ENCODE results near the gene C12orf54.
"Not testable (repeated sequence)": the region's sequence is repeated elsewhere in the genome, so short reads cannot be mapped to it uniquely, and the experiment has no call there.

C12orf54 gene

DNA sequence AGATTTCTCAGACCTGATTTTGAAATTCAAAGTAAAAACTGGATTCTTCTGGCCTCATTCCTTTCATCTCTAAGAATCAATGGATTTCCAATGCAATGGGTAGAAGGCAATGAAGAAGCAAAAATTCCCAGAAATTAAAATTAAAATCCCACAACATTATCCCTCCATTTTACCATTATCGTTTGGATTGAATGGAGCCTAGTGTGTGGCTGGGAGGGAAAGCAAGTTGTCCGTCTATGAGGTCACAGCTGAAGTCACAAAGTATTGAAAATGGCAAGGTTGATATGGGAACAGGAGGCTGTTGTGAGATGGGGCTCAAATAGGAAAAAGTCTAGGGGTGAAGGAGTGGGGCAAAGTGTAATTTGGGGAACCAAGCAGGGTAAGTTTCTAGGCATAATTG is at the start of gene C12orf54:
Gene C12orf54, plus strand, starts transcription at position 301 of the 400 bp plus-strand sequence. CDS start 799 bp downstream, outside the sequence.
- DNase-seq, result no peak

DNA sequence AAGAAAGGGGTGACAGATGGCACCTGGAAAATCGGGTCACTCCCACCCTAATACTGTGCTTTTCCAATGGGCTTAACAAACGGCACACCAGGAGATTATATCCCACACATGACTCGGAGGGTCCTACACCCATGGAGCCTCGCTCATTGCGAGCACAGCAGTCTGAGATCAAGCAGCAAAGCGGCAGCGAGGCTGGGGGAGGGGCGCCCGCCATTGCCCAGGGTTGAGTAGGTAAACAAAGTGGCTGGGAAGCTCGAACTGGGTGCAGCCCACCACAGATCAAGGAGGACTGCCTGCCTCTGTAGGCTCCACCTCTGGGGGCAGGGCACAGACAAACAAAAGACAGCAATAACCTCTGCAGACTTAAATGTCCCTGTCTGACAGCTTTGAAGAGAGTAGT is 48.3 kb upstream of the C12orf54 start:
- not testable (repeated sequence) for DNase-seq

DNA sequence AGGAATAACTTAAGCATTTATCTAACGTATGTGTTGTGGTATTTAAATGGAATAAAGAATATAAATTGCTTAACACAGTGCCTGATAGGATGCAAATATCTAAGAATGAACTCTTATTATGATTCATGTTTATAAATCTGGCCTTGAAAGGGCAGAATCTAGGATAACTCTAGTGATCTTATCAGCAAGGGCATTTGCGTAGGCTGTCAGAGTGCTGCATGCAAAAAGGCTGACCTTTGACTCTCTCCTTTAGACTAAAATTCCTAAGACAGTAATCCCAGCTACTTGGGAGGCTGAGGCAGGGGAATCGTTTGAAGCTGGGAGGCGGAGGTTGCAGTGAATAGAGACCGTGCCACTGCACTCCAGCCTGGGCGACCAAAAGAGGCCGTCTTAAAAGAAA is 41.2 kb upstream of the C12orf54 start:
- DNase-seq, result no peak

DNA sequence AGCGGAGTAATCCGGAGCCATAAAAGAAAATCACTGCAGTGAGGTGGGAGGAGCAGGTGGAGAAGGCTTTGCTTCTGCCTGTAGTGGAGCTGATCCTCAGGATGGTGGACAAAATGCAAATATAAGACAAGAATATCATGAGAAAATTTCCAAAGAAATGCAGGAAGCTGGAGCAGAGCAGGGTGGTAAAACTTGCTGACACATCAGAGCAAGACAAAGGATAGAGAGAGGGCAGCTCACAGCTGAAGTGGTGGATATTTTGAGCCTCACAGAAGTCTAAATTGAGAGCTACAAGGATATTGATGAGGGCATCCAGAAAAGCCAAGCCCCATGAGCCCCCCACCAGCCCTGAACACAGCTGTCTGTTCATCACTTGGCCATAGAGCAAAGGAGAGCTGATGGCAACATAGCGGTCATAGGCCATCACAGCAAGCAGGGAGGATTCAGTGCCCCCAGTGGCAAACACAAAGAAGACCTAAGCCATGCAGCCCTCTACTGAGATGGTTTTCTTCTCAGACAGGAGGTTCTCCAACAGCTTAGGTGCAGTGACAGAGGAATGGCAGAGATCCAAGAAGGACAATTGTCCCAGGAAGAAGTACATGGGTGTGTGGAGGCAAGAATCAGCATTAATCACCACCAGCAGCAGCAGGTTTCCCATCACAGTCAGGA is 40.0 kb upstream of the C12orf54 start:
- no peak for DNase-seq

DNA sequence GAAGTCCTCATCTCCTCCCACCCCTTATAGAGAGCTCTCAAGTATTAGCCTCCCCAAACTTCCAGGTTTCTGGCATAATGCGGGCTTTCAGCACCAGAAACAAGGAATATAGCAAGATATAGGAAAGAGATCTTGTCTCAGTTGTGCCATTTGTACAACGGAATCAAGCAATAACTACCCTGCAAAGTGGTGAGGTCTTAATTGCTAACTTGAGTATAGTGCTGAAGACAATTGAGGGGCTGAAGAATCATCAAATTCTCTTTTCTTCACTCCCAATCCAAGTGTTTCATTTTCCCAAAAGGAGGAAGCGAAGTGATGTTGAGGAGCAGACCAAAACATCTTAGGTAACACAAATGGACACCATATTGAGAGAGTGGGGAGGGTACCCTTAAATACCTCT is 36.8 kb upstream of the C12orf54 start:
- DNase-seq, result no peak

DNA sequence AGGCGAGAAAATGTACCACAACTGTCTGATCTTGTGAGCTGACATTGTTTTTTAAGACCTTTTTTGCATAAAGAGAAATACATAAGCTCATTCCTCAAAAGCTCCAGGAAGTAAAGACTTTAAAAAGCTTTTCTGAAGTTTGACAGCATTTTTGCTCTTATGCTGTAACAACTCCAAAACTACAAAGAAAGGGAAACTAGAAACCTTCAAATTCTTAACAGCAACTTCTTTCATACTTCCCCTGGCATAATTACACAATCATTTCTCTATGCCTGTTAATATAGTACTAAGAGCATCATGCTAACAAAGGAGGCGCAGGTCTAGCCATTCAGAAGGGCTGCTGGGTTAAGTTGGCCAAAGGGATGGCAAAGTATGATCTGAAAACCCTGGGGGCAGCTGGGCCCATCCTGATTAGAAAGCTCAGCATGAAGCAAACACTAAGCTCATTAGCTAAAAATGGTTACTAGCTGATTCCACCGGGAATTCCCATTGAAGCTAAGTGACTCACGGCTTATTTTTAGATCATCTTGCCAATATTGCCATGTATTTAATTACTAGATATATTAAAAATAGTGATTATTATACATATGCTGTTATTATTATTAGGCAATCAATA is 36.0 kb upstream of the C12orf54 start:
- DNase-seq, result no peak

DNA sequence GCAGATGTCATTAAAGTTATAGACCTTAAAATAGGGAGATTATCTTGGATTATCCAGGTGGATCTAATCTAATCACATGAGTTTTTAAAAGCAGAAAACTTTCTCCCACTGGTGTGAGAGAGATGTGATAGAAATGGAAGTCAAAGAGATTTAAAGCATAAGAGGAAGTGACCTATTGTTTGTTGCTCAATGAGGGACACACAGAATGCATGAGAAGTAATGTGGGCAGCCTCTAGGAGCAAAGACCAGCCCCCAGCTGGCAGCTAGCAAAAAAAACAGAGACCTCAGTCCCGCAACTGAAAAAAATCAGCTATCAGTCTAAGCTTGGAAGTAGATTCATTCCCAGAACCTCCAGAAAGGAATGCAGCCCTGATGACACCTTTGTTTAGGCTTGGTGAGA is 34.5 kb upstream of the C12orf54 start:
- no peak for DNase-seq

DNA sequence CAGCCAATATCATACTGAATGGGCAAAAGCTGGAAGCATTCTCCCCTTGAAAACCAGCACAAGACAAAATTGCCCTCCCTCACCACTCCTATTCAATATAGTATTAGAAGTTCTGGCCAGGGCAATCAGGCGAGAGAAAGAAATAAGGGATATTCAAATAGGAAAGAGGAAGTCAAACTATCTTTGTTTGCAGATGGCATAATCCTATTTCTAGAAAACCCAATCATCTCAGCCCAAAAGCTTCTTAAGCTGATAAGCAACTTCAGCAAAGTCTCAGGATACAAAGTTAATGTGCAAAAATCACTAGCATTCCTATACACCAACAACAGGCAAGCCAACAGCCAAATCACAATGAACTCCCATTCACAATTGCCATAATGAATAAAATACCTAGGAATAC is 30.9 kb upstream of the C12orf54 start:
- no peak for DNase-seq

DNA sequence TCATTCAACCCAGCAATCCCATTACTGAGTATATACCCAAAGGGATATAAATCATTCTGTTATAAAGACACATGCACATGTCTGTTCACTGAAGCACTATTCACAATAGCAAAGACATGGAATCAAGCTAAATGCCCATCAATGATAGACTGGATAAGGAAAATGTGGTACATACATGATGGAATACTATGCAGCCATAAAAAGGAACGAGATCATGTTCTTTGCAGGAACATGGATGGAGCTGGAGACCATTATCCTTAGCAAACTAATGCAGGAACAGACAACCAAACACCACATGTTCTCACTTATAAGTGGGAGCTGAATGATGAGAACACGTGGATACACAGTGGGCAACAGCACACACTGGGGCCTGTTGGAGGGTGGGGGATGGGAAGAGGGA is 29.3 kb upstream of the C12orf54 start:
- DNase-seq, result not testable (repeated sequence)

DNA sequence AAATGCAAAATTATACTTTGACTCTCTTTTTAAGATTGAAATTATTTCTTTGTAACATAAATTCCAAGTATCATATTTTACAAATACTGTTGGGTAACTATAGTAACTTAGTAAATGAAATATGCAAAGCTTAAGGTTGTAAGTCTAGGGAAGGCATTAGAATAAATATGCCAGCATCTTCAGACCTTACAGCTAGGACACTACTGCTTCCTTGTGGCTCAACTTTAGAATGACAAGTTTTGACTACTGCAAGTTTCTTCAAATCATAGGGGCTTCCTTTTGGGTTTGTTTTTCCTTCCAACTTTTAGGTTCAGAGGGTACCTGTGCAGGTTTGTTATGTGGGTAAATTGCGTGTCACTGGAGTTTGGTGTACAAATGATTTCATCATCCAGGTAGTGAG is 27.6 kb upstream of the C12orf54 start:
- DNase-seq, result no peak

DNA sequence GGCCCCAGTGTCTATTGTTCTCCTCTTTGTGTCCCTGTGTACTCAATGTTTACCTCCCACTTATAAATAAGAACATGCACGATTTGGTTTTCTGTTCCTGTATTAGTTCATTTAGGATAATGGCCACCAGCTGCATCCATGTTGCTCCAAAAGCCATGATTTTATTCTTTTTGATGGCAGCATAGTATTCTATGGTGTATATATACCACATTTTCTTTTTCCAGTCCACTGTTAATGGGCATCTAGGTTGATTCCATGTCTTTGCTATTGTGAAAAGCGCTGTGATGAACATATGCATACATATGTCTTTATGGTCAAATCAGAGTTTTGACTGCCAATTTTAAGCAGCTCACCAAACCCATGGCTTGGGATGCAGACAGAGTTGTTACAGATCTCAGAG is 27.2 kb upstream of the C12orf54 start:
- no peak for DNase-seq

DNA sequence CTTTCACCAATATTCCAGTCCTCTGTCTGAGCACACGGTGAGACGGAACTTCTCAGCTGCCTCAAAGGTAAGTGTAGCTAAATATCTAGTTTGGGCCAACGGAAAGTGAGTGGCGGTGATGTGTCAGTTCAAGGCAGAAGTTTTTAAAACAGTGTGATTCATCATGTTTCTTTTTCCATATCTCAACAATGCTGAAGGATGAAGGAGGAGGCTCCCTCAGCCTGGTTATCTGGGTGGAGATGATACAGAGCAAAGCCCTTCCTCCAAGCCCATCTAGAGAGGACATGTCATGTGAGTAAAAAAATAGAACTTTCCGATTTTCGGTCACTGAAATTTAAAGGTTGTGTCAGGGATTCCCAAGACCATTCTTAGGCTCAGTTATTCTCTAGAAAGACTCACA is 23.0 kb upstream of the C12orf54 start:
- no peak for DNase-seq

DNA sequence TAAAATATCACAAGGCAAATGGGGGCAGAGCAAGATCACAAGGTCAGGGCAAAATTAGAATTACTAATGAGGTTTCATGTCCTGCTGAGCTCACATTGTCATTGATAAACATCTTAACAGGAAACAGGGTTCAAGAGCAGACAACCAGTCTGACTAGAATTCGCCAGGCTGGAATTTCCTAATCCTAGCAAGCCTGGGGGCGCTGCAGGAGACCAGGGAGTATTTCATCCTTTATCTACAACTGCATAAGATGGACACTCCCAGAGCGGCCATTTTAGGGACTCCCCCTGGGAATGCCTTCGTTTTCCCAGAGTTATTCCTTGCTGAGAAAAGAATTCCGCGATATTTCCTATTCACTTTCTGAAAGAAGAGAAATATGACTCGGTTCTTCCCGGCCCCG is 13.3 kb upstream of the C12orf54 start:
- not testable (repeated sequence) for DNase-seq

DNA sequence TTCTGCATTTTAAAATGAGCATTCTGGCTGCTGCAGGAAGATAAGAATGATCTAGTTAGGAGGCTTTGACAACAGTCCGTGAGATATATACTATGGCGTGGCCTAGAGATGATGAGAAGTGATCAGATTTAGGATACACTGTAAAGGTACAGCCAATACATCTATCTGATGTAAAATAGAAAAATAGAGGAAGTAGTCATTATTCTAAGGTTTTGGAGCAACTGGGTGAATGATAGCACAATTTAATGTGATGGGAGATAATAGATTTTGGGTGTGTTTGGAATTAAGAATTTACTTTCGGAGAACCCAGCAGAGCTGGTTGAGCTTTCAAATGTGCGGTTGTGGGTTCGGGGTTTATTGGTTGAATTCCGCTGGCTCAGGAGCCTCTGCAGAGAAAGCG is 10.0 kb upstream of the C12orf54 start, which contains the start of gene ANP32D:
Gene ANP32D, plus strand, starts transcription at position 301 of the 400 bp plus-strand sequence. CDS start 106 bp downstream, outside the sequence.
- no peak for DNase-seq

DNA sequence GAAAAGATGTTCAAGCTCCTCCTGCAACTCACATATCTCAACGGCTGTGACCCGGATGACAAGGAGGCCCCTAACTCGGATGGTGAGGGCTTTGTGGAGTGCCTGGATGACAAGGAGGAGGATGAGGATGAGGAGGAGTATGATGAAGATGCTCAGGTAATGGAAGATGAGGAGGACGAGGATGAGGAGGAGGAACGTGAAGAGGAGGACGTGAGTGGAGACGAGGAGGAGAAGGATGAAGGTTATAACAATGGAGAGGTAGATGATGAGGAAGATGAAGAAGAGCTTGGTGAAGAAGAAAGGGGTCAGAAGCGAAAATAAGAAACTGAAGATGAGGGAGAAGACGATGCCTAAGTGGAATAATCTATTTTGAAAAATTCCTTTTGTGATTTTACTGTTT is 9.2 kb upstream of the C12orf54 start:
- no peak for DNase-seq

DNA sequence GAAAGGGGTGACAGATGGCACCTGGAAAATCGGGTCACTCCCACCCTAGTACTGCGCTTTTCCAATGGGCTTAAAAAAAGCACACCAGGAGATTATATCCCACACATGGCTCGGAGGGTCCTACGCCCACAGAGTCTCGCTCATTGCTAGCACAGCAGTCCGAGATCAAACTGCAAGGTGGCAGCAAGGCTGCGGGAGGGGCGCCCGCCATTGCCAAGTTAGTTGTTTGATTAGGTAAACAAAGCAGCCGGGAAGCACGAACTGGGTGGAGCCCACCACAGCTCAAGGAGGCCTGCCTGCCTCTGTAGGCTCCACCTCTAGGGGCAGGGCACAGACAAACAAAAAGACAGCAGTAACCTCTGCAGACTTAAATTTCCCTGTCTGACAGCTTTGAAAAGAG is 7.8 kb upstream of the C12orf54 start:
- not testable (repeated sequence) for DNase-seq

DNA sequence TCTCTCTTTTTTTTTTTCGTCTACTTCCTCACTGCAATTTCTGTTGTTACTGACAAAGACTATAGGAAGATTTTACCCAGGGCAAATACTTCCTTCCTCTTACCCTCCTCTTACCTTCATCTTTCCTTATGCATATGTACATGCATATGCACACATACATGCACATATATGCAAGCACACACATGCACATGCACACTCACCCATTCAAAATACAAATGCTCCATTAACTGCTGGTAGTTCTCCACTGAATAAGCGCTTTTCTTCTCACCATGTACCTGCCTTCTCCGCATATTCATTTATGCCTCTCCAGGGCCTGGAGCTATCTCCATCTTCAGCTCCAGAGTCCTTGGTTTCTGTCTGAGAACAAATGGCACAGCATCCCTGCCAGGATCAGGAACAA is 632 bp downstream of the C12orf54 start:
- DNase-seq, result no peak

DNA sequence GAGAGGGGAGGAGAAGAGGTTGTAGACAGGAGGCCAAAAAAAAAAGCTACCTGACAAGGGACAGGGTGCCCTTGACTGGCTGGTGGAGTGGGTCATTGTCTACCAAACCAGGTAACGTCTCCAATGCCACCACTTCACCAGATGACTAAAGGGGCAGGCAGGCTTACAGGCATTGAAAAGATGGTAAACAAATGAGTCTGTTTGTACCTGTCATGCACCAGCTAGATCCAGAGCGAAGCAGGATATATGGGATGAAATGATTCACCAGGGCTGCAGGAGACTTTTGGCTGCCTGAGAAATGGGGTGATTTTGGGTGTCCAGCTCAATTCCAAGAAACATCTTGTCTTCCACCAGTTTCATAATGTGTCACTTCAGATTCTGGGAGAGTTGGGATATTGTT is 4.0 kb downstream of the C12orf54 start:
- no peak for DNase-seq

DNA sequence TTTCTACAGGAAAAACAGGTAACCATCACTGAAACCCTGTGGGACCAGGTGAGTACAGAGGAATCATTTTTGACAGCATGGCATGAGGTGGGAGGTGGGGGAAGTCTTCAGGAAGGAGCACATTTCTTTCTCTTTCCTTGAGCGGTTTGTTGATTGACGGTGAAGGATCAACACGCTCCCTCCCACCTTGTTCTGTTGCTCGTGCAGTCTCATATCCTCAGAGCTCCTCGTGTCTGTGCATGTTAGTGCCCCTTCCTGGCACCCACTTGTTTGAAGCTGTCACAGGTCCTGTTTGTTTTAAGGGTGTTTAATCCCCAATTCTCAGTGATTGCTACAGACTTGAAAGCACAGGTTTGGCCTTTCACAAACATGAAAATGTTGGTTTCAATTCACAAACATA is 4.4 kb downstream of the C12orf54 start:
- DNase-seq, result no peak

DNA sequence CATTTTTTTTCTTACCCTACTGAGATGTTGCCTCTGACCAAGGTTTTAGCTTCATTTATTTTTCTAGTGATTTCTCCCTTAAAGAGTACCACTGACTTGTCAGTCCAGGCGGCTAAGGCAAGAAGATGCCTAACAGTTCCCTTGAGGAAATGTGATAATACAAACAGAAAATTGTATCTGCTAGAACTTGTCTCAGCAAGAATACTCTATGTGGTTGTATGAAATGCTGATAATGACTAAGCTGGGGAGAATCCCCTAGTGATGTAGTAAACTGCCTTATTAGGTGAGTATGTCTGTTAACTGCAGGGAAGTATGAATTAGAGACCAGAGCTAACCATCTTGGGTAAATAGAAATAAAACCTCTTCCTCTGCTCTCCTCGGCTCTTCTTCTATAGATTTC is 6.7 kb downstream of the C12orf54 start:
- DNase-seq, result no peak

DNA sequence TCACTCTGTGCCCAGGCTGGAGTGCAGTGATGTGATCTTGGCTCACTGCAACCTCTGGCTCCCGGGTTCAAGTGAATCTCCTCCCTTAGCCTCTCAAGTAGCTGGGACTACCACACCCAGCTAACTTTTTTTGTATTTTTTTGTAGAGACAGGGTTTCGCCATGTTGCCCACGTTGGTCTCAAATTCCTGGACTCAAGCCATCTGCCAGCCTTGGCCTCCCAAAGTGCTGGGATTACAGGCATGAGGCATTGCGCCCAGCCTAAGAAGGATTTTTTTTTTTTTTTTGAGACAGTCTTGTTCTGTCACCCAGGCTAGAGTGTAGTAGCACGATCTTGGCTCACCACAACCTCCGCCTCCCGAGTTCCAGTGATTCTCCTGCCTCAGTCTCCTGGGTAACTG is 7.2 kb downstream of the C12orf54 start:
- not testable (repeated sequence) for DNase-seq

DNA sequence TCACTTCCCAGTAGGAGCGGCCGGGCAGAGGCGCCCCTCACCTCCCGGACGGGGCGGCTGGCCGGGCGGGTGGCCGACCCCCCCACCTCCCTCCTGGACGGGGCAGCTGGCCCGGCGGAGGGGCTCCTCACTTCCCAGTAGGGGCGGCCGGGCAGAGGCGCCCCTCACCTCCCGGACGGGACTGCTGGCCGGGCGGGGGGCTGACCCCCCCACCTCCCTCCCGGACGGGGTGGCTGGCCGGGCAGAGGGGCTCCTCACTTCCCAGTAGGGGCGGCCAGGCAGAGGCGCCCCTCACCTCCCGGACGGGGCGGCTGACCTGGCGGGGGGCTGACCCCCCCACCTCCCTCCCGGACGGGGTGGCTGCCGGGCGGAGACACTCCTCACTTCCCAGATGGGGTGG is 18.0 kb downstream of the C12orf54 start:
- DNase-seq, result not testable (repeated sequence)

DNA sequence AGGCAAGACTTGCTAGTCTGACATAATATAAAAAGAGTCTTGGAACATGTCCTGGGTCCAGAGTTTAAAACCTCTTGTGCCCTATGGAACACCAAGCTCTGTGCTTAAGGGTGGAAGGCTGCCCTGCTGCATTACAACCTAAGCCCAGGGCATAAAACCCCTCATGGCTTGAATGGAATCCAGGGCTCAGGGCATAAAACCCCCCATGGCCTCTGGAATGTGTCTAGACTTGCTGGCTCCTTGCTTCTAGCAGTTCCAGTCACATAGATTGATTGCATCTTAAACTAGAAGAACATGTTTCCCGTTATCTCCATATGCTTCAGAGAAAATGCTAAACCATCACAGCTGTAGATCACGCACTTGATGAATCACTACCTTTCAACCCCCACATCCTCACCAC is 24.5 kb downstream of the C12orf54 start:
- peak; percentile 64 for DNase-seq

DNA sequence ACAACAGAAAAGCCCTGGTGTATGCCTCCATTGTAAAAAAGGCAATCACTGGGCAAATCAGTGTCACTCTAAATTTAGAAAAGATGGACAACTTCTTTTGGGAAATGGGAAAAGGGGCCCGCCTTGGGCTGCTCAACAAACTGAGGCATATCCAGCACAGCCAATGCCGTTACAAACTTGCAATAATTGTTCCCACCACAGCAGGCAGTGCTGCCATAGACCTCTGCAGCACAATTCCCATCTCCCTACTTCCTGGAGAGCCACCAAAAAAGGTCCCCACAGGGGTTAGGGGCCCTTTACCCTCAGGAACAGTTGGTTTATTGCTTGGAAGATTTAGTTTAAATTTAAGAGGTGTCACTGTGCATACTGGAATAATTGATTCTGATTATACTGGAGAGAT is 26.7 kb downstream of the C12orf54 start:
- DNase-seq, result no peak

DNA sequence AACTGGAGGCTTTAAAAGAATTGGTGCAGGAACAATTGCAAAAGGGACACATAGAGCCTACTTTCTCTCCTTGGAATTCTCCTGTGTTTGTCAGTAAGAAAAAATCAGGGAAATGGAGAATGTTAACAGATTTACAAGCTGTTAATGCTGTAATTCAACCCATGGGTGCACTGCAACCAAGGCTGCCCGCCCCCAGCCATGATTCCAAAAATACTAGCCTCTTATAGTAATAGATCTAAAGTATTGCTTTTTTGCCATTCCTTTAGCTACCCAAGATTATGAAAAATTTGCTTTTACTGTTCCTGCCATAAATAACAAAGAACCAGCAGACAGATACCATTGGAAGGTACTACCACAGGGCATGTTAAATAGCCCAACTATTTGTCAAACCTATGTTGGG is 27.8 kb downstream of the C12orf54 start:
- no peak for DNase-seq
